Mesothelial cell of epicardium (in vitro differentiated cells): ENCODE results near the gene TYRP1. TPM values are rescaled to one million over a fixed set of nuclear protein-coding genes. Genes with fewer than 3 reads are reported as not detected.
A peak's percentile ranks its signal among the peaks of the same experiment; 100 is the strongest.

Experiments used
- DNase-seq, 2 experiments: peaks; one replicate each; pipeline ENCODE4 v3.0.0; 2021; ENCODE audit warnings: low spot score in 2 of 2; ENCODE audit not compliant: unreplicated experiment in 2 of 2
- H3K27ac Mint-ChIP-seq: 2 replicates; pipeline ENCODE4 v1.8.0; 2021; ENCODE audit warnings: mixed read lengths
- H3K27me3 Mint-ChIP-seq: 2 replicates; pipeline ENCODE4 v1.8.0; 2021; ENCODE audit warnings: low read depth, mixed read lengths
- H3K36me3 Mint-ChIP-seq: 2 replicates; pipeline ENCODE4 v1.8.0; 2021; ENCODE audit warnings: mixed read lengths
- H3K4me1 Mint-ChIP-seq: 2 replicates; pipeline ENCODE4 v1.8.0; 2021; ENCODE audit warnings: mixed read lengths
- H3K4me3 Mint-ChIP-seq: 2 replicates; pipeline ENCODE4 v1.8.0; 2021; ENCODE audit warnings: mild to moderate bottlenecking, moderate library complexity, mixed read lengths
- H3K9me3 Mint-ChIP-seq: 2 replicates; pipeline ENCODE4 v1.8.0; 2021; ENCODE audit warnings: mixed read lengths
- total RNA-seq: library from RNA; stranded (reverse); gene quantifications from 3 replicates; pipeline ENCODE4 v1.2.1, GENCODE V29; 2021
- TF ChIP-seq, protein P1 (sequence below): fragments of 200-600 bp; sonication (generic); IDR thresholded peaks from one replicate; pipeline ENCODE4 v1.5.0; 2021; ENCODE audit warnings: antibody characterized with exemption; ENCODE audit not compliant: unreplicated experiment

TYRP1 gene
- total RNA-seq, 1 donor from 2014 or later: 0.42 TPM

DNA sequence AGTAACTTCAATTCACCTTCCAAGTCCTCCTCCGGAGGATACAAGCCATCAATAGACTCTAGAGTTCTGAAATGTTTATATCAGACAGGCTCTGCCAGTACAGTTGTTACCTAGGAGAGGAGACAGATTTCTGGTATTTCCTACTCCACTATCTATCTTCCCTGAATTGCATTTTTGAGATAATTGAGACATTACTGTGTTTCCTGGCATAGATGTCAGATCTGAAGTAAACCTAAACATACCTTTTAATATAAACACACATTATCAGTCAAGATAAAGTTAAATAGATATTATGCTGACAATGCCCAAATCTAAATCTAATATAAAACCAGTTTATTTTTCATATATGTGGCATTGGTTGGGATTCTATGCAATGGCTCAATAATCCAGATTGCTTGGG, 8.2 kb upstream of the TYRP1 start:
- Mint-ChIP-seq H3K36me3 (peaks cover 5% of the 10 kb centered on the region), H3K9me3 (peaks cover 18% of the 10 kb centered on the region), H3K4me3 (no peak overlapping the region), H3K27me3 (no peaks in the 10 kb centered on the region), H3K27ac (peak overlapping the region; percentile 44), H3K4me1 (peaks cover 36% of the 10 kb centered on the region)
- TF ChIP-seq, protein P1, sequence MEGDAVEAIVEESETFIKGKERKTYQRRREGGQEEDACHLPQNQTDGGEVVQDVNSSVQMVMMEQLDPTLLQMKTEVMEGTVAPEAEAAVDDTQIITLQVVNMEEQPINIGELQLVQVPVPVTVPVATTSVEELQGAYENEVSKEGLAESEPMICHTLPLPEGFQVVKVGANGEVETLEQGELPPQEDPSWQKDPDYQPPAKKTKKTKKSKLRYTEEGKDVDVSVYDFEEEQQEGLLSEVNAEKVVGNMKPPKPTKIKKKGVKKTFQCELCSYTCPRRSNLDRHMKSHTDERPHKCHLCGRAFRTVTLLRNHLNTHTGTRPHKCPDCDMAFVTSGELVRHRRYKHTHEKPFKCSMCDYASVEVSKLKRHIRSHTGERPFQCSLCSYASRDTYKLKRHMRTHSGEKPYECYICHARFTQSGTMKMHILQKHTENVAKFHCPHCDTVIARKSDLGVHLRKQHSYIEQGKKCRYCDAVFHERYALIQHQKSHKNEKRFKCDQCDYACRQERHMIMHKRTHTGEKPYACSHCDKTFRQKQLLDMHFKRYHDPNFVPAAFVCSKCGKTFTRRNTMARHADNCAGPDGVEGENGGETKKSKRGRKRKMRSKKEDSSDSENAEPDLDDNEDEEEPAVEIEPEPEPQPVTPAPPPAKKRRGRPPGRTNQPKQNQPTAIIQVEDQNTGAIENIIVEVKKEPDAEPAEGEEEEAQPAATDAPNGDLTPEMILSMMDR: no peak
- no peak for DNase-seq

DNA sequence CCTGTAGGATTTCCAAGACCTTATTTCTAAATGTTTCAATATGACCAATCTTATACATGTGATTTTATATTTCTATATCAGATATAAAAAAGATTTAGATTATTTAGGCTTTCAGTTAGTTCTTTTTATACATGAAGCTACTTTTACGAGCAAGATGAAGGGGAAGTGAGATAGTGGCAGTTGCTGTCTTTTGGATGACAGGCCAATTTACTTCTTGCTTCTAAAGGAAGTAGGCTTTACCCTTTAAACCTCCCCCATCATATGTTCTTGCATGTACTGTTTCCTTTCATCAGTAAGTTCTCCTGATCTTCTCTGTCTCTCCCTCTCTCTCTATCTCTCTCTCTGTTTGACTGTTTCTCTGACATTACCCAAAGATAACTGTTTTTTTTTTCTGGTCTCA, 4.0 kb upstream of the TYRP1 start:
- H3K27me3 Mint-ChIP-seq: no peaks in the 10 kb centered on the region
- peaks cover 18% of the 10 kb centered on the region for H3K9me3 Mint-ChIP-seq
- no peaks in the 10 kb centered on the region for H3K36me3 Mint-ChIP-seq
- peaks cover 22% of the 10 kb centered on the region for H3K4me1 Mint-ChIP-seq
- DNase-seq: no peak
- no peak overlapping the region for H3K4me3 Mint-ChIP-seq
- TF ChIP-seq, protein P1: no peak
- peak overlapping the region; percentile 62 for H3K27ac Mint-ChIP-seq

DNA sequence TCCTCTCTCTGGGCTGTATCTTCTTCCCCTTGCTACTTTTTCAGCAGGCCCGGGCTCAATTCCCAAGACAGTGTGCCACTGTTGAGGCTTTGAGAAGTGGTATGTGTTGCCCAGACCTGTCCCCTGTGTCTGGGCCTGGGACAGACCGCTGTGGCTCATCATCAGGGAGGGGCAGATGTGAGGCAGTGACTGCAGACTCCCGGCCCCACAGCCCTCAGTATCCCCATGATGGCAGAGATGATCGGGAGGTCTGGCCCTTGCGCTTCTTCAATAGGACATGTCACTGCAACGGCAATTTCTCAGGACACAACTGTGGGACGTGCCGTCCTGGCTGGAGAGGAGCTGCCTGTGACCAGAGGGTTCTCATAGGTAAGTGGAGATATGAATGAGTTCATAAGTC, 828 bp downstream of the TYRP1 start:
- TF ChIP-seq, protein P1: no peak
- H3K9me3 Mint-ChIP-seq: peaks cover 18% of the 10 kb centered on the region
- H3K27me3 Mint-ChIP-seq: no peaks in the 10 kb centered on the region
- DNase-seq: no peak
- H3K27ac Mint-ChIP-seq: no peak overlapping the region
- peaks cover 42% of the 10 kb centered on the region for H3K4me1 Mint-ChIP-seq
- no peak overlapping the region for H3K4me3 Mint-ChIP-seq
- H3K36me3 Mint-ChIP-seq: no peaks in the 10 kb centered on the region

DNA sequence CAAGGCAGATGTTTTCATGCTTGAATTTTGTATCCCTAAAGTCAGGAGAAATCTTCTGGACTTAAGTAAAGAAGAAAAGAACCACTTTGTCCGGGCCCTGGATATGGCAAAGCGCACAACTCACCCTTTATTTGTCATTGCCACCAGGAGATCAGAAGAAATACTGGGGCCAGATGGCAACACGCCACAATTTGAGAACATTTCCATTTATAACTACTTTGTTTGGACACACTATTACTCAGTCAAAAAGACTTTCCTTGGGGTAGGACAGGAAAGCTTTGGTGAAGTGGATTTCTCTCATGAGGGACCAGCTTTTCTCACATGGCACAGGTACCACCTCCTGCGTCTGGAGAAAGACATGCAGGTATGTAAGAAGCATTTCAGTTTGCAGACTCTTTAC, 2.3 kb downstream of the TYRP1 start:
- peaks cover 14% of the 10 kb centered on the region for H3K9me3 Mint-ChIP-seq
- TF ChIP-seq, protein P1: no peak
- no peak overlapping the region for H3K27ac Mint-ChIP-seq
- H3K27me3 Mint-ChIP-seq: no peaks in the 10 kb centered on the region
- H3K36me3 Mint-ChIP-seq: no peaks in the 10 kb centered on the region
- DNase-seq: no peak
- peaks cover 43% of the 10 kb centered on the region for H3K4me1 Mint-ChIP-seq
- no peak overlapping the region for H3K4me3 Mint-ChIP-seq

DNA sequence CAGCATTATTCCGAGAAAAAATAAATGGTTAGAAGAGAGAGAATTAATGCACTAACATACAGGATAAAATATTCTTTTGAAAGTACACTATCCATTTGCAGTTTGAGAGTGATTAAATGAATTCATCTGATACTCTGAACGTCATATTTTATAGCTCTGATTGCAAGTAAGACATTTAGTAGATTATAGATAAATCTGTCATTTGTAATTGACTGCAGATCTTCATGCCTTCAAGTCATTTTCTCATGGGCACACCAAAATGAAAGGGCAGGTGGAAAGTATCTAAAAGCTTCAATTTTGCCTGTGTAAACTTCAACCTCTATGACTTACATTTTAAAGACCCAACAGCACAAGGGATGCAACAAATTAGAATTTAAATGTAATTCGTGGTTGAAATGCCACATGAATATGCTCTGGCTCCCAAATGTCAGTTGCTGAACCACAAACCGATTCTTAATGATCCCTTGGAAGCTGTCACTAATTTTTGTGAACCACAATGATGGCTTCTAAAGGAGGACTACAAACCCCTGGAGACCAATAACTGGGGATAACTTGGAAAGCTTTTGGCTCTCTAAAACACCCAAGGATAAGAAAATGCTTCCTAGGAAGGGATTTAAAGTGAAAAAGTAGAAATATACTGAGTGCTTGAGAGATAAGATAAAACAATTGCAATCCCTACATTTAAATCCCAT, 3.9 kb downstream of the TYRP1 start:
- no peak for DNase-seq
- Mint-ChIP-seq H3K4me3 (no peak overlapping the region), H3K9me3 (peaks cover 6% of the 10 kb centered on the region), H3K27me3 (no peaks in the 10 kb centered on the region), H3K36me3 (no peaks in the 10 kb centered on the region), H3K4me1 (peaks cover 53% of the 10 kb centered on the region), H3K27ac (peak overlapping the region; percentile 87)
- TF ChIP-seq, protein P1: no peak
